Measurements from ENCODE around the gene SPATC1L. TPM values are rescaled to one million over a fixed set of nuclear protein-coding genes. Genes with fewer than 3 reads are reported as not detected.

The SPATC1L gene
- polyA plus RNA-seq, 1 donor from 2014 or later = 20.6 TPM

- Histone ChIP-seq H3K9ac (ENCODE audit: low read length) (no peak overlapping the region), H3K27me3 (ENCODE audit: insufficient read depth, low read depth, low read length) (no peaks in the 10 kb centered on the region), H4K20me1 (ENCODE audit: insufficient read depth) (no peaks in the 10 kb centered on the region), H3K9me3 (ENCODE audit: low read length) (no peaks in the 10 kb centered on the region), H3K27ac (ENCODE audit: low read length) (no peak overlapping the region), H3K36me3 (ENCODE audit: insufficient read depth, low read length) (no peaks in the 10 kb centered on the region), H3F3A (ENCODE audit: insufficient read depth, low read length, poor library complexity, severe bottlenecking) (no peaks in the 10 kb centered on the region), H3K79me2 (replicated peaks; ENCODE audit: insufficient read depth, low read length) (no peaks in the 10 kb centered on the region), H3K4me2 (ENCODE audit: low read length) (no peak overlapping the region), H3K9me2 (ENCODE audit: insufficient read depth, low read length) (no peaks in the 10 kb centered on the region), H2AFZ (ENCODE audit: low read depth, low read length) (no peak overlapping the region), H3K4me3 (ENCODE audit: low read length) (no peak overlapping the region)
- TF ChIP-seq CTCF (IDR thresholded peaks at IDR 0.05; ENCODE audit: poor library complexity, severe bottlenecking) = no peak
- no peak for TF ChIP-seq SMC3 (conservative IDR thresholded peaks at IDR 0.05; ENCODE audit: poor library complexity)
Measured at GRCh38 chr21:46213620-46214286, 29.5 kb upstream of the SPATC1L start.

GRCh38 chr21:46212721-46213484, 28.6 kb upstream of the SPATC1L start:
- H3K27ac ChIP-seq (ENCODE audit: low read length) = no peak overlapping the region
- no peaks in the 10 kb centered on the region for H3K9me3 ChIP-seq (ENCODE audit: low read length)
- no peaks in the 10 kb centered on the region for H3K9me2 ChIP-seq (ENCODE audit: insufficient read depth, low read length)
- no peaks in the 10 kb centered on the region for H3K27me3 ChIP-seq (ENCODE audit: insufficient read depth, low read depth, low read length)
- H3K4me3 ChIP-seq (ENCODE audit: low read length) = no peak overlapping the region
- H4K20me1 ChIP-seq (ENCODE audit: insufficient read depth) = no peaks in the 10 kb centered on the region
- no peaks in the 10 kb centered on the region for H3K36me3 ChIP-seq (ENCODE audit: insufficient read depth, low read length)
- no peak overlapping the region for H3K9ac ChIP-seq (ENCODE audit: low read length)
- H3F3A ChIP-seq (ENCODE audit: insufficient read depth, low read length, poor library complexity, severe bottlenecking) = no peaks in the 10 kb centered on the region
- H2AFZ ChIP-seq (ENCODE audit: low read depth, low read length) = no peak overlapping the region
- no peaks in the 10 kb centered on the region for H3K79me2 ChIP-seq (replicated peaks; ENCODE audit: insufficient read depth, low read length)
- H3K4me2 ChIP-seq (ENCODE audit: low read length) = no peak overlapping the region
- TF ChIP-seq CTCF (IDR thresholded peaks at IDR 0.05; ENCODE audit: poor library complexity, severe bottlenecking) (no peak), MXI1 (conservative IDR thresholded peaks at IDR 0.05; ENCODE audit: poor library complexity, severe bottlenecking) (no peak), RAD21 (conservative IDR thresholded peaks at IDR 0.05) (no peak), POLR2AphosphoS5 (IDR thresholded peaks at IDR 0.05) (no peak), EP300 (conservative IDR thresholded peaks at IDR 0.05; ENCODE audit: poor library complexity, severe bottlenecking) (no peak), EZH2 (IDR thresholded peaks at IDR 0.05; ENCODE audit: borderline replicate concordance, insufficient read depth, low read length, poor library complexity, severe bottlenecking) (no peak), SMC3 (conservative IDR thresholded peaks at IDR 0.05; ENCODE audit: poor library complexity) (no peak), TAF1 (IDR thresholded peaks at IDR 0.05; ENCODE audit: low read depth) (no peak)
- TF ChIP-seq, protein P1, sequence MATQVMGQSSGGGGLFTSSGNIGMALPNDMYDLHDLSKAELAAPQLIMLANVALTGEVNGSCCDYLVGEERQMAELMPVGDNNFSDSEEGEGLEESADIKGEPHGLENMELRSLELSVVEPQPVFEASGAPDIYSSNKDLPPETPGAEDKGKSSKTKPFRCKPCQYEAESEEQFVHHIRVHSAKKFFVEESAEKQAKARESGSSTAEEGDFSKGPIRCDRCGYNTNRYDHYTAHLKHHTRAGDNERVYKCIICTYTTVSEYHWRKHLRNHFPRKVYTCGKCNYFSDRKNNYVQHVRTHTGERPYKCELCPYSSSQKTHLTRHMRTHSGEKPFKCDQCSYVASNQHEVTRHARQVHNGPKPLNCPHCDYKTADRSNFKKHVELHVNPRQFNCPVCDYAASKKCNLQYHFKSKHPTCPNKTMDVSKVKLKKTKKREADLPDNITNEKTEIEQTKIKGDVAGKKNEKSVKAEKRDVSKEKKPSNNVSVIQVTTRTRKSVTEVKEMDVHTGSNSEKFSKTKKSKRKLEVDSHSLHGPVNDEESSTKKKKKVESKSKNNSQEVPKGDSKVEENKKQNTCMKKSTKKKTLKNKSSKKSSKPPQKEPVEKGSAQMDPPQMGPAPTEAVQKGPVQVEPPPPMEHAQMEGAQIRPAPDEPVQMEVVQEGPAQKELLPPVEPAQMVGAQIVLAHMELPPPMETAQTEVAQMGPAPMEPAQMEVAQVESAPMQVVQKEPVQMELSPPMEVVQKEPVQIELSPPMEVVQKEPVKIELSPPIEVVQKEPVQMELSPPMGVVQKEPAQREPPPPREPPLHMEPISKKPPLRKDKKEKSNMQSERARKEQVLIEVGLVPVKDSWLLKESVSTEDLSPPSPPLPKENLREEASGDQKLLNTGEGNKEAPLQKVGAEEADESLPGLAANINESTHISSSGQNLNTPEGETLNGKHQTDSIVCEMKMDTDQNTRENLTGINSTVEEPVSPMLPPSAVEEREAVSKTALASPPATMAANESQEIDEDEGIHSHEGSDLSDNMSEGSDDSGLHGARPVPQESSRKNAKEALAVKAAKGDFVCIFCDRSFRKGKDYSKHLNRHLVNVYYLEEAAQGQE (IDR thresholded peaks at IDR 0.05; ENCODE audit: borderline replicate concordance) = no peak
